ENCODE measurements around the gene CNIH4.

The CNIH4 gene

DNA sequence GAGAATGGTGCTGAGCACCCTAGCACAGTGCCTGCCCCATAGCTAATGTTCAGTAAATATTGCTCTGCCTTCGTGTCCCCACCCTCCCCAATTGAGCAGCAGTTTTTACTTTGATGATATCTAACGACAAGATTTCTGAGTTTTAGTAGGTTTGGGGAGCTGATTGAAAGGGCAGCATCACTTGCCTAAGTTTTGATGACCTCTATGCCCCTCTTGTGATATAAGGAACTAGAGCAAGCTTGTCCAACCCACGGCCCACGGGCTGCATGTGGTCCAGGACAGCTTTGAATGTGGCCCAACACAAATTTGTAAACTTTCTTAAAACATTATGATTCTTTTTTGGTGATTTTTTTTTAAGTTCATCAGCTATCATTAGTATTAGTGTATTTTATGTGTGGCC, 1.6 kb downstream of the CNIH4 start:
- no peak for DNase-seq (ENCODE audit: extremely low spot score)
- CTCF ChIA-PET: no interaction called here
- TF ChIP-seq FOXK2 (IDR thresholded peaks at IDR 0.05): no peak
- POLR2A ChIA-PET: interaction anchor here (0.6 to 1.5 kb wide), 2 partner anchors 76 to 101 kb away, joined by 3 to 5 read pairs; partner anchors contain the start of gene WDR26

DNA sequence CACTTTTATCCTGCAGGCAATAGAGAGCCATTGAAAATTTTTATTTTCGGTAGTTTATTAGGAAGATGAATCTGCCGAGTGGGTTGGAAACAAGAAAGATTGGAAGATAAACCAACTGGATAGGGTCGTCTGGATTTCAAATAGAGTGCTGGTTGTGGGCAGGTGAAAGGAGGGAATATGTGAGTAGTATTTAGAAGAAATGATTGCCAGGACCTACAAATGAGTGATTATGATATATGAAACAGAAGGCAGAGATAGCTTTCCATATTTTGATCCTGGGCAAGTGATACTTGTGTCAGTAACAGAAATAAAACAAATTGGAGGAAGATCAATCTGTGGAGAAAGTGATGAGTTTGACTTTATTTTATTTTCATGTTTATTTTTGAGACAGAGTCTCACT, 2.5 kb downstream of the CNIH4 start:
- CTCF ChIA-PET: no interaction called here
- POLR2A ChIA-PET: no interaction called here
- no peak for DNase-seq (ENCODE audit: extremely low spot score)
- TF ChIP-seq FOXK2 (IDR thresholded peaks at IDR 0.05) (no peak), L3MBTL2 (conservative IDR thresholded peaks at IDR 0.05) (no peak), TARDBP (IDR thresholded peaks at IDR 0.05) (no peak), ARNT (IDR thresholded peaks at IDR 0.05) (no peak), BHLHE40 (IDR thresholded peaks at IDR 0.05; ENCODE audit: borderline replicate concordance) (no peak), FOXM1 (IDR thresholded peaks at IDR 0.05; ENCODE audit: borderline replicate concordance) (no peak), NFRKB (IDR thresholded peaks at IDR 0.05) (no peak), LEF1 (IDR thresholded peaks at IDR 0.05; ENCODE audit: borderline replicate concordance) (no peak), ELF4 (IDR thresholded peaks at IDR 0.05) (no peak), CTBP1 (IDR thresholded peaks at IDR 0.05; ENCODE audit: borderline replicate concordance) (no peak), HDGF (IDR thresholded peaks at IDR 0.05; ENCODE audit: borderline replicate concordance) (no peak), FOXA1 (IDR thresholded peaks at IDR 0.05) (no peak), SP1 (IDR thresholded peaks at IDR 0.05) (no peak), ZNF384 (IDR thresholded peaks at IDR 0.05) (no peak), SUZ12 (IDR thresholded peaks at IDR 0.05) (no peak)
- TF ChIP-seq, protein P1, sequence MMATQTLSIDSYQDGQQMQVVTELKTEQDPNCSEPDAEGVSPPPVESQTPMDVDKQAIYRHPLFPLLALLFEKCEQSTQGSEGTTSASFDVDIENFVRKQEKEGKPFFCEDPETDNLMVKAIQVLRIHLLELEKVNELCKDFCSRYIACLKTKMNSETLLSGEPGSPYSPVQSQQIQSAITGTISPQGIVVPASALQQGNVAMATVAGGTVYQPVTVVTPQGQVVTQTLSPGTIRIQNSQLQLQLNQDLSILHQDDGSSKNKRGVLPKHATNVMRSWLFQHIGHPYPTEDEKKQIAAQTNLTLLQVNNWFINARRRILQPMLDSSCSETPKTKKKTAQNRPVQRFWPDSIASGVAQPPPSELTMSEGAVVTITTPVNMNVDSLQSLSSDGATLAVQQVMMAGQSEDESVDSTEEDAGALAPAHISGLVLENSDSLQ (IDR thresholded peaks at IDR 0.05): no peak

DNA sequence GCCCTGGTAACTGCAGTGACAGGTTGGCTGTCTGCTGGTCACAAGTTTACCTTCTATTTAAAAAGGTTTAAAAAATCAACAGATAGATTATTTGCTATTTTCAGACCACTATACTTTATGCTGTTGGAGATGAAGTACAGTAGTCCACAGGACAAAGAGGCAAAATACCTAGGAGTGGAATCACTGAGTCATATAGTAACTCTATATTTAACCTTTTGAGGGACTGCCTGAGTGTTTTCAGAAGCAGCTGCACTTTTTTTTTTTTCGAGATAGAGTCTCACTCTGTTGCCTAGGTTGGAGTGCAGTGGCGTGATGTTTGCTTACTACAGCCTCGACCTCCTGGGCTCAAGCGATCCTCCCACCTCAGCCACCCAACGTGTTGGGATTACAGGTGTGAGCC, 11.7 kb downstream of the CNIH4 start:
- ChIA-PET CTCF (no interaction called here), POLR2A (no interaction called here)
- TF ChIP-seq ARNT (IDR thresholded peaks at IDR 0.05): no peak
- TF ChIP-seq FOXK2 (IDR thresholded peaks at IDR 0.05): no peak
- TF ChIP-seq SP1 (IDR thresholded peaks at IDR 0.05): no peak
- TF ChIP-seq CTBP1 (IDR thresholded peaks at IDR 0.05; ENCODE audit: borderline replicate concordance): no peak
- no peak for TF ChIP-seq ZNF384 (IDR thresholded peaks at IDR 0.05)
- TF ChIP-seq FOXA1 (IDR thresholded peaks at IDR 0.05): no peak
- TF ChIP-seq TARDBP (IDR thresholded peaks at IDR 0.05): no peak
- TF ChIP-seq HDGF (IDR thresholded peaks at IDR 0.05; ENCODE audit: borderline replicate concordance): no peak
- TF ChIP-seq BHLHE40 (IDR thresholded peaks at IDR 0.05; ENCODE audit: borderline replicate concordance): no peak
- TF ChIP-seq ELF4 (IDR thresholded peaks at IDR 0.05): no peak
- TF ChIP-seq, protein P1 (IDR thresholded peaks at IDR 0.05): no peak
- no peak for TF ChIP-seq LEF1 (IDR thresholded peaks at IDR 0.05; ENCODE audit: borderline replicate concordance)
- TF ChIP-seq SUZ12 (IDR thresholded peaks at IDR 0.05): no peak
- no peak for TF ChIP-seq NFRKB (IDR thresholded peaks at IDR 0.05)
- DNase-seq (ENCODE audit: extremely low spot score): no peak

DNA sequence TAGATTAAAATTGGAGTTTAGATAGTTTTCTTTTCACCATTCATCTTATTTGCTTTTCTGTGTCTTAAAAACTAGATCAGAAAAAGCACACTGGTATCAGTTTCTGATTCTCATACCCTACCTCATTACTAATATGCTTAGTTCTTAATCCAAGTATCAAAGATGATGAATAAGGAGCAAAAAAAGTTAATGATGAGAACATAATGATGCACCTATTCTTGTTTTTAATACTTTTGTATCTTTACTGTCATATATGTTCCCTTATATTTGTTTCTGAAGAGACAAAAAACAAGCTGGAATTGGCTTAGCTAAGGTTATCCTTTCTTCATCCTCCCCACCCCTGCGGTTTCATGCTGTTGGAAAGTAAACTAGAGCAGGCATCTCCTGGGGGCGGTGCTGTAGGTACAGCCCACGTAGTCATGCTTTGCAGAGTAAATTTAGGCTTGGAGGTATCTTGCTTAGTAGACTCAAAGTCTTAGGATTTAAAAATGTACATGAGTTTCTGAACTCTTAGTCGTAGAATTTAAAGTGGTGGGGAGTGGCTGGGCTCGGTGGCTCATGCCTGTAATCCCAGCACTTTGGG, 16.4 kb downstream of the CNIH4 start:
- ChIA-PET CTCF (no interaction called here), POLR2A (no interaction called here)
- DNase-seq (ENCODE audit: extremely low spot score): no peak
- TF ChIP-seq SP1 (IDR thresholded peaks at IDR 0.05) (no peak), L3MBTL2 (conservative IDR thresholded peaks at IDR 0.05) (no peak), ARNT (IDR thresholded peaks at IDR 0.05) (no peak), NFRKB (IDR thresholded peaks at IDR 0.05) (no peak), LEF1 (IDR thresholded peaks at IDR 0.05; ENCODE audit: borderline replicate concordance) (no peak), FOXK2 (IDR thresholded peaks at IDR 0.05) (no peak), TARDBP (IDR thresholded peaks at IDR 0.05) (no peak), FOXM1 (IDR thresholded peaks at IDR 0.05; ENCODE audit: borderline replicate concordance) (no peak), ZNF384 (IDR thresholded peaks at IDR 0.05) (no peak), ELF4 (IDR thresholded peaks at IDR 0.05) (no peak), CTBP1 (IDR thresholded peaks at IDR 0.05; ENCODE audit: borderline replicate concordance) (no peak), BHLHE40 (IDR thresholded peaks at IDR 0.05; ENCODE audit: borderline replicate concordance) (no peak), FOXA1 (IDR thresholded peaks at IDR 0.05) (no peak), SUZ12 (IDR thresholded peaks at IDR 0.05) (no peak), HDGF (IDR thresholded peaks at IDR 0.05; ENCODE audit: borderline replicate concordance) (no peak)
- TF ChIP-seq, protein P1 (IDR thresholded peaks at IDR 0.05): no peak

DNA sequence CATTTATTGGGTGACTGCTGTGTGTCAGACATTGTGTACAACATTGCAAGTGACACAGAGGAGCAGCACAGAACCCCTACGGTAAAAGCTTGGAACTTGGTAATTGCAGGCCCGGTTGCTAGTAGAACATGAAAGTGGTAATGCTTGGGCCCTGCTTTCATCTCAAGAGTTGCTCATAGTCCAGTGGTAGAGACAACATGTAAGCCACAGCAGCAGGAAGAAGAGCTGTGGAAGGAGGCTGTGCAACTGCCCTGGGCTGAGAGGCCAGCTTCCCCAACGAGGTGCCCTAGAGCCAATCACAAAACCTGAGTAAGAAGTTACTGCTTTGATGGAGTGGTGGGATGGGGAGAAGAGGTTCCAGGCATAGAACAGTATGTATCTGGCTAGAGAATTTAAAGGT, 18.4 kb downstream of the CNIH4 start:
- POLR2A ChIA-PET: no interaction called here
- no peak for DNase-seq (ENCODE audit: extremely low spot score)
- CTCF ChIA-PET: interaction anchor here (1.2 kb wide), 1 partner anchor 109 kb away, joined by 3 read pairs; no protein-coding TSS in a partner anchor
- no peak for TF ChIP-seq SP1 (IDR thresholded peaks at IDR 0.05)

DNA sequence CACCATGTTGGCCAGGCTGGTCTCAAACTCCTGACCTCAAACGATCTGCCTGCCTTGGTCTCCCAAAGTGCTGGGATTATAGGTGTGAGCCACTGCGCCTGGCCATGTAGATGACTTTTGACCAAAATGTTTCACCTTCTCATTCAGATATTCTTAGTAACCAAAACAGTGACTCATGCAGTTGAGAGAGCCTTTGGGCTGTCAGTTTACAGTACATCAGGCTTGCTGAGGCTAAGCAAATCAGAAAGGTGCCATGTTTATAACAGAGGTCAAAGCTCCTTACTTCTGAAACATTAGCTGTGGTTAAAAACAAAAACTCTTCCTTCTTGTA, 21.0 kb downstream of the CNIH4 start:
- TF ChIP-seq BHLHE40 (IDR thresholded peaks at IDR 0.05; ENCODE audit: borderline replicate concordance): no peak
- no peak for TF ChIP-seq FOXK2 (IDR thresholded peaks at IDR 0.05)
- no peak for TF ChIP-seq TARDBP (IDR thresholded peaks at IDR 0.05)
- TF ChIP-seq FOXA1 (IDR thresholded peaks at IDR 0.05): no peak
- TF ChIP-seq ARNT (IDR thresholded peaks at IDR 0.05): no peak
- TF ChIP-seq SP1 (IDR thresholded peaks at IDR 0.05): no peak
- TF ChIP-seq, protein P1 (IDR thresholded peaks at IDR 0.05): no peak
- no peak for TF ChIP-seq HDGF (IDR thresholded peaks at IDR 0.05; ENCODE audit: borderline replicate concordance)
- no peak for TF ChIP-seq SUZ12 (IDR thresholded peaks at IDR 0.05)
- TF ChIP-seq FOXM1 (IDR thresholded peaks at IDR 0.05; ENCODE audit: borderline replicate concordance): no peak
- TF ChIP-seq ELF4 (IDR thresholded peaks at IDR 0.05): no peak
- TF ChIP-seq CTBP1 (IDR thresholded peaks at IDR 0.05; ENCODE audit: borderline replicate concordance): no peak
- no peak for TF ChIP-seq L3MBTL2 (conservative IDR thresholded peaks at IDR 0.05)
- TF ChIP-seq LEF1 (IDR thresholded peaks at IDR 0.05; ENCODE audit: borderline replicate concordance): no peak
- TF ChIP-seq NFRKB (IDR thresholded peaks at IDR 0.05): no peak
- CTCF ChIA-PET: interaction anchor here (0.6 kb wide), 1 partner anchor 18 kb away, joined by 3 read pairs; no protein-coding TSS in a partner anchor
- POLR2A ChIA-PET: no interaction called here
- DNase-seq (ENCODE audit: extremely low spot score): no peak

Data from HEK293T (cell line).